Thymus (tissue), 11 donors: ENCODE results near the gene CHADL. TPM values are rescaled to one million over a fixed set of nuclear protein-coding genes. Genes with fewer than 3 reads are reported as not detected.

Experiments used
- DNase-seq, 9 donors: peaks; one replicate each; pipeline ENCODE4 v3.0.0-alpha.2; 2013; ENCODE audit warnings: low spot score in 9 of 9, low read depth in 6 of 9, missing footprints in 1 of 9
- H3K27ac ChIP-seq, 2 donors: one replicate each; pipeline ENCODE4 v1.5.1; 2013; ENCODE audit warnings: control low read depth in 1 of 2, low read depth in 1 of 2, low read length in 1 of 2, mild to moderate bottlenecking in 1 of 2, moderate library complexity in 1 of 2
- H3K27me3 ChIP-seq, 2 donors: one replicate each; pipeline ENCODE4 v1.5.1; 2013; ENCODE audit warnings: low read length in 1 of 2; ENCODE audit not compliant: control insufficient read depth in 2 of 2, insufficient read depth in 1 of 2
- H3K36me3 ChIP-seq, 2 donors: one replicate each; pipeline ENCODE4 v1.5.1; 2013; ENCODE audit warnings: low read length in 1 of 2, mild to moderate bottlenecking in 1 of 2, moderate library complexity in 1 of 2; ENCODE audit not compliant: control insufficient read depth in 2 of 2, insufficient read depth in 2 of 2
- H3K4me1 ChIP-seq, 2 donors: one replicate each; pipeline ENCODE4 v1.5.1; 2013; ENCODE audit warnings: low read length in 2 of 2; ENCODE audit not compliant: control insufficient read depth in 2 of 2, insufficient read depth in 2 of 2
- H3K4me3 ChIP-seq, 2 donors: one replicate each; pipeline ENCODE4 v1.5.1; 2013; ENCODE audit warnings: low read length in 2 of 2, control low read depth in 1 of 2, mild to moderate bottlenecking in 1 of 2
- H3K9me3 ChIP-seq, 2 donors: one replicate each; pipeline ENCODE4 v1.5.1; 2013; ENCODE audit warnings: low read length in 1 of 2, mild to moderate bottlenecking in 1 of 2; ENCODE audit not compliant: control insufficient read depth in 2 of 2, insufficient read depth in 1 of 2
- WGBS: extraction: QIAGEN DNeasy Blood & Tissue Kit; methylation state at CpG from one replicate; pipeline ENCODE4 v1.1.7; 2013; 5-methylcytosine and 5-hydroxymethylcytosine counted together
- polyA plus RNA-seq: library from polyadenylated mRNA; stranded (reverse); fragments of 200-250 nt; gene quantifications from one replicate; pipeline ENCODE4 v1.2.3, GENCODE V29; 2013
- total RNA-seq: library from RNA; stranded (reverse); fragments of 120-200 nt; gene quantifications from one replicate; pipeline ENCODE4 v1.2.4, GENCODE V29; 2013
- donor health status: healthy.

The CHADL gene
- total and polyA plus RNA-seq, 2 donors = 1.7 to 3.4 TPM

GRCh38 chr22:41280854-41281253 is 40.1 kb upstream of the CHADL start:
- DNase-seq = no peak
- H3K27me3 ChIP-seq = no peaks in the 10 kb centered on the region
- H3K36me3 ChIP-seq = peaks cover 62 to 80% of the 10 kb centered on the region in 2 donors
- H3K4me3 ChIP-seq = no peak overlapping the region
- peaks cover 8 to 11% of the 10 kb centered on the region in 2 donors for H3K4me1 ChIP-seq
- H3K27ac ChIP-seq = no peak overlapping the region
- H3K9me3 ChIP-seq = peaks cover 0 to 3% of the 10 kb centered on the region in 2 donors
- WGBS = 98% methylated on average over 2 of the region's 2 CpGs

GRCh38 chr22:41280065-41280464 is 39.3 kb upstream of the CHADL start:
- no peaks in the 10 kb centered on the region for H3K9me3 ChIP-seq
- peaks cover 68 to 86% of the 10 kb centered on the region in 2 donors for H3K36me3 ChIP-seq
- DNase-seq = peak in 1 of 9 donors; percentile 28
- no peak overlapping the region for H3K27ac ChIP-seq
- H3K4me1 ChIP-seq = peaks cover 4 to 8% of the 10 kb centered on the region in 2 donors
- no peaks in the 10 kb centered on the region for H3K27me3 ChIP-seq
- no peak overlapping the region for H3K4me3 ChIP-seq
- 93% methylated on average over 3 of the region's 3 CpGs for WGBS

- no peak for DNase-seq
- H3K36me3 ChIP-seq = peaks cover 82% of the 10 kb centered on the region in 2 donors
- 98% methylated on average over 4 of the region's 4 CpGs for WGBS
Measured at GRCh38 chr22:41274856-41275255, 34.1 kb upstream of the CHADL start.

GRCh38 chr22:41273128-41273527 is 32.4 kb upstream of the CHADL start:
- H3K36me3 ChIP-seq = peaks cover 76 to 83% of the 10 kb centered on the region in 2 donors
- H3K27ac ChIP-seq = peak overlapping the region; percentile 25 to 62
- H3K4me3 ChIP-seq = no peak overlapping the region
- 97% methylated on average over 7 of the region's 7 CpGs for WGBS
- no peaks in the 10 kb centered on the region for H3K27me3 ChIP-seq
- no peaks in the 10 kb centered on the region for H3K9me3 ChIP-seq
- peak in 1 of 9 donors; percentile 24 for DNase-seq
- peaks cover 0 to 7% of the 10 kb centered on the region in 2 donors for H3K4me1 ChIP-seq

More at GRCh38 chr22:41274856-41275255, 34.1 kb upstream of the CHADL start:
- peaks cover 0 to 7% of the 10 kb centered on the region in 2 donors for H3K4me1 ChIP-seq
- no peaks in the 10 kb centered on the region for H3K9me3 ChIP-seq
- no peak overlapping the region for H3K4me3 ChIP-seq
- H3K27me3 ChIP-seq = no peaks in the 10 kb centered on the region
- no peak overlapping the region for H3K27ac ChIP-seq

GRCh38 chr22:41271787-41272186 is 31.1 kb upstream of the CHADL start:
- Histone ChIP-seq H3K4me3 (no peak overlapping the region), H3K27me3 (no peaks in the 10 kb centered on the region), H3K36me3 (peaks cover 79 to 86% of the 10 kb centered on the region in 2 donors), H3K9me3 (no peaks in the 10 kb centered on the region), H3K4me1 (peaks cover 0 to 7% of the 10 kb centered on the region in 2 donors), H3K27ac (peak overlapping the region; percentile 13 to 55)
- WGBS = 94% methylated on average over 9 of the region's 9 CpGs
- no peak for DNase-seq

GRCh38 chr22:41267958-41268357 is 27.2 kb upstream of the CHADL start:
- Histone ChIP-seq H3K9me3 (no peaks in the 10 kb centered on the region), H3K27me3 (no peaks in the 10 kb centered on the region), H3K27ac (no peak overlapping the region), H3K36me3 (peaks cover 77 to 86% of the 10 kb centered on the region in 2 donors), H3K4me1 (peaks cover 0 to 2% of the 10 kb centered on the region in 2 donors), H3K4me3 (no peak overlapping the region)
- WGBS = 99% methylated on average over 16 of the region's 16 CpGs
- DNase-seq = no peak

GRCh38 chr22:41264408-41264941 is 23.7 kb upstream of the CHADL start:
- Histone ChIP-seq H3K4me3 (no peak overlapping the region), H3K9me3 (no peaks in the 10 kb centered on the region), H3K27me3 (no peaks in the 10 kb centered on the region), H3K4me1 (no peaks in the 10 kb centered on the region), H3K36me3 (peaks cover 79 to 94% of the 10 kb centered on the region in 2 donors), H3K27ac (no peak overlapping the region)
- no peak for DNase-seq
- WGBS = 98% methylated on average over 15 of the region's 15 CpGs

- DNase-seq = no peak
- no peaks in the 10 kb centered on the region for H3K9me3 ChIP-seq
- H3K4me1 ChIP-seq = no peaks in the 10 kb centered on the region
- H3K36me3 ChIP-seq = peaks cover 83 to 94% of the 10 kb centered on the region in 2 donors
- WGBS = 100% methylated on average over 2 of the region's 2 CpGs
- no peaks in the 10 kb centered on the region for H3K27me3 ChIP-seq
- no peak overlapping the region for H3K4me3 ChIP-seq
- no peak overlapping the region for H3K27ac ChIP-seq
Measured at GRCh38 chr22:41263704-41264103, 23.0 kb upstream of the CHADL start.

- Histone ChIP-seq H3K27me3 (no peaks in the 10 kb centered on the region), H3K4me1 (no peaks in the 10 kb centered on the region), H3K27ac (no peak overlapping the region), H3K9me3 (no peaks in the 10 kb centered on the region), H3K4me3 (no peak overlapping the region), H3K36me3 (peaks cover 83 to 94% of the 10 kb centered on the region in 2 donors)
- no peak for DNase-seq
- WGBS = 97% methylated on average over 15 of the region's 15 CpGs
Measured at GRCh38 chr22:41262250-41262765, 21.6 kb upstream of the CHADL start.
